ENCODE measurements around the gene ZEB2. TPM values are rescaled to one million over a fixed set of nuclear protein-coding genes. Genes with fewer than 3 reads are reported as not detected.

ZEB2 gene
- total and polyA plus RNA-seq, 2 donors (not counting 3 experiments of a cell fraction or from before 2014, with no cell fraction given): 17.9 to 49.6 TPM

- Histone ChIP-seq H3K36me3 (ENCODE audit: control insufficient read depth in 2 of 2, extremely low read depth in 1 of 2, insufficient read depth in 2 of 2, low read length in 2 of 2) (no peaks in the 10 kb centered on the region), H3K4me3 (replicated peaks in 1 of 3; ENCODE audit: insufficient read depth in 1 of 3, low read depth in 1 of 3, low read length in 3 of 3) (no peak overlapping the region), H3K9me1 (replicated peaks; ENCODE audit: control insufficient read depth, extremely low read depth, insufficient read depth, low read length) (no peaks in the 10 kb centered on the region), H3K79me2 (ENCODE audit: control insufficient read depth, insufficient read depth, low read length) (no peaks in the 10 kb centered on the region), H3K27ac (ENCODE audit: insufficient read depth, low read depth, low read length) (no peak overlapping the region), H3K4me1 (ENCODE audit: control insufficient read depth, extremely low read depth, insufficient read depth, low read length) (no peaks in the 10 kb centered on the region), H3K9ac (replicated peaks; ENCODE audit: extremely low read depth, insufficient read depth, low read length) (no peak overlapping the region), H4K20me1 (replicated peaks; ENCODE audit: control insufficient read depth, extremely low read depth, insufficient read depth, low read length) (no peaks in the 10 kb centered on the region), H3K9me3 (replicated peaks; ENCODE audit: control insufficient read depth, insufficient read depth, low read length) (no peaks in the 10 kb centered on the region), H3K4me2 (ENCODE audit: insufficient read depth, low read length) (no peak overlapping the region), H2AFZ (ENCODE audit: low read depth, low read length) (no peak overlapping the region), H3K27me3 (ENCODE audit: control insufficient read depth in 2 of 2, insufficient read depth in 2 of 2, low read length in 2 of 2) (no peaks in the 10 kb centered on the region)
- dilution Hi-C loops (cut with MboI; ENCODE audit: extremely low pct_ligation_motif_present, low sequenced_read_pairs) (loop anchor here (25.0 kb wide), 1 partner anchor 140 kb away; the partner anchor contains the start of gene ZEB2), intact Hi-C loops (cut with micrococcal nuclease) (no loop called here)
- FAIRE-seq (no peak), DNase-seq (ENCODE audit: low read depth, low spot score) (no peak)
- TF ChIP-seq POLR2AphosphoS5 (IDR thresholded peaks at IDR 0.05; ENCODE audit: insufficient read depth, low read depth, low read length) (no peak), JUN (IDR thresholded peaks at IDR 0.05; ENCODE audit: borderline replicate concordance, insufficient read depth, insufficient read length, low read depth) (no peak), FOS (IDR thresholded peaks at IDR 0.05; ENCODE audit: borderline replicate concordance, insufficient read depth, low read length) (no peak), EZH2 (IDR thresholded peaks at IDR 0.05; ENCODE audit: borderline replicate concordance, low read depth, low read length, severe bottlenecking) (no peak), POLR2A (IDR thresholded peaks at IDR 0.05; ENCODE audit: low read depth, low read length) (no peak), GATA2 (IDR thresholded peaks at IDR 0.05; ENCODE audit: insufficient read depth, insufficient read length, low read depth, low read length) (no peak), MYC (IDR thresholded peaks at IDR 0.05; ENCODE audit: low read depth, low read length) (no peak)
- TF ChIP-seq, protein P1, sequence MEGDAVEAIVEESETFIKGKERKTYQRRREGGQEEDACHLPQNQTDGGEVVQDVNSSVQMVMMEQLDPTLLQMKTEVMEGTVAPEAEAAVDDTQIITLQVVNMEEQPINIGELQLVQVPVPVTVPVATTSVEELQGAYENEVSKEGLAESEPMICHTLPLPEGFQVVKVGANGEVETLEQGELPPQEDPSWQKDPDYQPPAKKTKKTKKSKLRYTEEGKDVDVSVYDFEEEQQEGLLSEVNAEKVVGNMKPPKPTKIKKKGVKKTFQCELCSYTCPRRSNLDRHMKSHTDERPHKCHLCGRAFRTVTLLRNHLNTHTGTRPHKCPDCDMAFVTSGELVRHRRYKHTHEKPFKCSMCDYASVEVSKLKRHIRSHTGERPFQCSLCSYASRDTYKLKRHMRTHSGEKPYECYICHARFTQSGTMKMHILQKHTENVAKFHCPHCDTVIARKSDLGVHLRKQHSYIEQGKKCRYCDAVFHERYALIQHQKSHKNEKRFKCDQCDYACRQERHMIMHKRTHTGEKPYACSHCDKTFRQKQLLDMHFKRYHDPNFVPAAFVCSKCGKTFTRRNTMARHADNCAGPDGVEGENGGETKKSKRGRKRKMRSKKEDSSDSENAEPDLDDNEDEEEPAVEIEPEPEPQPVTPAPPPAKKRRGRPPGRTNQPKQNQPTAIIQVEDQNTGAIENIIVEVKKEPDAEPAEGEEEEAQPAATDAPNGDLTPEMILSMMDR (IDR thresholded peaks at IDR 0.05; ENCODE audit: extremely low read depth in 1 of 2, insufficient read depth in 1 of 2, low read depth in 1 of 2, low read length in 2 of 2): no peak
- TF ChIP-seq, protein P2, sequence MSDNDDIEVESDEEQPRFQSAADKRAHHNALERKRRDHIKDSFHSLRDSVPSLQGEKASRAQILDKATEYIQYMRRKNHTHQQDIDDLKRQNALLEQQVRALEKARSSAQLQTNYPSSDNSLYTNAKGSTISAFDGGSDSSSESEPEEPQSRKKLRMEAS (IDR thresholded peaks at IDR 0.05; ENCODE audit: insufficient read depth, insufficient read length): no peak
- ChIA-PET CTCF (interaction anchor here (1.0 kb wide), 1 partner anchor 11 kb away, joined by 3 read pairs; no protein-coding TSS in a partner anchor), POLR2A (no interaction called here)
- no TSS peak for BruUV-seq (replicated peaks)
These were observed 147.4 kb downstream of the ZEB2 start for GRCh38 chr2:144372410-144373080.

Data from endothelial cell of umbilical vein (primary cell).